GM18873 (cell line): ENCODE measurements around the gene CD151.

Source experiments
- ATAC-seq: cut with Tn5 transposase; IDR thresholded peaks from one replicate; pipeline ENCODE4 v1.9.1; 2021; ENCODE audit warnings: mild to moderate bottlenecking, moderate library complexity, moderate number of reproducible peaks; ENCODE audit not compliant: unreplicated experiment, low FRiP score

CD151 gene

GRCh38 chr11:841981-842369 lies 9.2 kb downstream of the CD151 start:
- ATAC-seq, result peak; percentile 6

DNA sequence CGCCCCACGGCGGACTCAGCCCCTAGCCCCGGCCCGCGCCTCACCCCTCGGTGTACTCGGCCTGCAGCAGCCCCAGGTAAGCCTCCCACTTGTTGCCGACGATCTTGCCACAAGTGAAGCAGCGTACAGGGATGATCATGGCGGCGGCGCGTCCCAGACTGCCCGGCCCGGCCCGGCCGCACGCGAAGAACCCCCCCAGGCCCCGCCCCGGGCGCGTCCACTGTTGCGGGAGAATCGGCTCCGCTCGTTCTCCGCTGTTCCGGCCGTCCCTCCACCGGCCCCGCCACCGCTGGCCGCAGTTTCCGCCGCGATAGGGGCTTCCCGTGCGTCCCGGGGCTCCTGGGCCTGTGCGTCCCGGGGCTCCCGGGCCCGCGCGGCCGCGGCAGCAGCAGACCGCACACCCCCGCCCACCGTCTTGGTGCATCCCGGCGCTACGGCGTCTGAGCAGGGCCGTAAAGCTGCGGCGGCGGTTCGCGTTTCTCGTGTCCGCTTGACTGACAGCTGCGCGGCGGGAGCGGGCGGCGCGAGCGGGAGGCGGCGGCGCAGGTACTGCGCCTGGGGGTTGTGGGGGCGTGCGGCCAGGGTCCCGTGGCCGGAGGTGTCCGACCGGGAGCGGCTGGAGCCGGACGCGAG lies 9.7 kb downstream of the CD151 start, which contains the start of the genes POLR2L and TSPAN4:
TSS of gene POLR2L (minus strand) at position 160 of the 633 bp plus-strand sequence. CDS start at position 139, 21 bp downstream.
TSS of gene TSPAN4 (plus strand) at position 483 of the 633 bp plus-strand sequence. CDS start 7,453 bp downstream, outside the sequence.
- ATAC-seq, result peak; percentile 49

- no peak for ATAC-seq
Measured at GRCh38 chr11:843086-843734, 10.5 kb downstream of the CD151 start.

DNA sequence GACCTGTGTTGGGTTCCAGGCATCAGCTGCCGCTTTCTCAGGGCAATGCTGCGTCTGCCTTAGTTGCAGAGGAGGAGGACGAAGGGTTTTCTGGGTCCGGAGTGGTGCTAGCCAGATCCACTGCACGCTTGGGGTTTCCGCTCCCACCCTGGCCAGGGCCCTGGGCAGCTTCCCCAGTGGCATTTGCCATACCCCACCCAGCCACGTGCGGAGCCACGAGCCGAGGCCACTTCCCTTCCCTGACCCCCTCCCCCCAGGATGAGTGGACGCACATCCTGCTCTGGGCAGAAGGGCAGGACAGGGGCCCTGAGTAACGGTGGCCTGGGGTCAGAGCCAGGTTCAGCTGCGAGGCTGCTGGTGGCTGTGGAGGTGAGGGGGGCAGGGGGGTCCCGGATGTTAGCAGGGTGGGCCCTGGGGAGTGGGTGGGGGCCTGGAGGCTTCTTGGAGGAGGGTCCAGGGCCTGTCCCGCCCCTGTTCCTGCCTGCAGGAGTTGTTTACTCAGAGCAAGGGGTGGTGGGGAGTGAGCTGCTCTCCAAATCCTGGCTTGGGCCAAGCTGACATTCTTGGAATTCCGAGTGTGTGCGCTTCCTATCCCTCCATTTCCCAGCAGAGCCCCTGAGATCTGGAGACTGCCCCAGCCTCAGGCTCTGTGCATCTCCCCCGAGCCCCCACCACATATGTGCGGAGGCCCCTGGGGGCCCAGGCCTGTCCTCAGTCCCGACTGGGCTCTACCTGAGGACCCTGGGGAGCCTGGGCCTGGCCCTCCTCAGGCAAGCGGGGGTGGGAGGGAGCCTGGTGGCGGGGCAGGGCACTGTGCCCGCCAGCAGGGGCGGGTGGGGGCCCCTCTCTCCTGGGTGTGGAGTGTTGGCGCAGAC lies 11.3 kb downstream of the CD151 start:
- no peak for ATAC-seq

- no peak for ATAC-seq
Measured at GRCh38 chr11:844693-845644, 12.2 kb downstream of the CD151 start.

DNA sequence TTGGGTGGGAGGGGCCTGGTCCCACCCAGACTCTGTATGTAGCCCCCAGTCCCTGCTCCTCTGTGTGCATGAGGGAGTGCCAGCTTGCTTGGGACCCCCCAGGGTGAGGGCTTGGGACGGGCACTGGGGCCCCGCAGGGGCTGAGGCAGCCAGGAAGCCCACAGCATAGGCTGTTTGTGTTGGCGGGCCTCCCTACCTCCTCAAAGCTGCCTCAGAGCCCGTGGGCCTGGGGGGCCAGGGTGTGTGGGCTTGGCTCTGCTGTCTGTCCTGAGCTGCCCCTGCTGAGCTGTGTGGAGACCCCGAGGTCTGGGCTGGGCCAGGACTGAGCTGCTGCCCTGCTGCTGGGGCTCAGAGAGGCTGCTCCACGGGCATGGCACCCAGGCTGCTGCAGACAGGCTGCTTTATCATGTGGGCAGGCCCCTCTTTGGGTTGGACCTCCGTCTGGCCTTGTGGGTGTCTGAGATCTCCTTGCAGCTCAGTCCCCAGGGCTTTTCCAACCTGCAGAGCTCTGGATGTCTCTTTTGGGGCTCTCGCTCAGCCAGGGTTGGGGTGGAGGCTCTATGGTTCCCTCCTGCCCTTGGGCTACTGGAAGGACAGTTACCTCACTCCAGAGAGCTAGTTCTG lies 13.2 kb downstream of the CD151 start:
- ATAC-seq, result no peak

DNA sequence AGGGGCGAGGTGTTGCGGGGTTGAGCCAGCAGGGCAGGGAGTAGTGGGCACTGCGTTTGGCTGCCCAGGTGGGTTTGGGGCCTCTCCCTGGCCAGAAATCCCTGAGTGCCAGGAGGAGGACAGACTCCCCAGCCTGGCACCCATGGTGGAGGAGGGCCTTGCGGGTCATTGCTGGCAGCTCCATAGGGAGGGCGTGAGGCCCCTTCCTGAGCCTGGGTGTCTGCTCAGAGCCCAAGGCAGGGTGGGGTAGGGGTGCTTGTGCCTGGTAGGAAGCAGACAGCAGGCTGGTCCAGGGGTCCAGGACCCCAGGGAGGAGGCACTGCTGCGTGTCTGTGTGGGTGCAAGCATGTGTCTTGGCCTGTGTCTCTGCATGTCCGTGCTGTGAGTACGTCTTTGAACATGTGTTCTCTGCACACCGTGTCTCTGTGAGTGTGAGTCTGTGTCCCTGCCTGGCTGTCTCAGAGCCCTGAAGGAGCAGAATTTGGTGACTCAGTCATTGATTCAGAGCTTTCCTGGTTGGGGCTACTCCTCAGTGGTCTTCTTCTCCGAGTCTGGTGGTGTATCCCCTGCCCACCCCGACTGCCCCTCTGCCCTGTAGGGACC lies 13.8 kb downstream of the CD151 start:
- no peak for ATAC-seq

- ATAC-seq, result no peak
Measured at GRCh38 chr11:847876-848275, 15.1 kb downstream of the CD151 start.

DNA sequence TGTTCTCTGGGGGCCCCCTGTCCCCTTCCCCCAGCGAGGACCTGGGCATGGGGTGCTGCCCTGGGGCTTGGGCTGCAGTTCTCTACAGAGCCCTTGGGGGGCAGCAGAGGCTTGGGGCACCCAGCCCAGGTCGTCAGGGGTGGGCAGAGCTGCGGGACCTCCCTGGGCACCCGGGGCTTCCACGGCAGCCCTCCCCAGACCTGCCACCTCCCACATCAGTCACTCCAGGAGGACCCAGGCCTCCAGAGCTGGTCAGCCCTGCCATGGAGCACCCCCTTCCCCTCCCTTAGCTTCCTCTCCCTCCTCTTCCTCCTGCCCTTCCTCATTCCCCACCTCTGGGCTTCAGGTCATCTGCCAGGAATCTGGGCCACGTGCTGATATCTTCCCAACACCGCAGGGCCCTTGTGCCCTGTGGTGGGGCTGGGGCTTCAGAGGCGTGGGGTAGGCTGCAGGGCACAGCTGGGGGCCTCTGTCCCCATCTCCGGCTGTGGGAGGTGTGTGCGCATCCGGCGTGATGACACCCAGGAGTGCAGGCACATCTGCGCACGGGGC lies 15.7 kb downstream of the CD151 start:
- no peak for ATAC-seq

GRCh38 chr11:849104-849824 lies 16.5 kb downstream of the CD151 start:
- no peak for ATAC-seq

DNA sequence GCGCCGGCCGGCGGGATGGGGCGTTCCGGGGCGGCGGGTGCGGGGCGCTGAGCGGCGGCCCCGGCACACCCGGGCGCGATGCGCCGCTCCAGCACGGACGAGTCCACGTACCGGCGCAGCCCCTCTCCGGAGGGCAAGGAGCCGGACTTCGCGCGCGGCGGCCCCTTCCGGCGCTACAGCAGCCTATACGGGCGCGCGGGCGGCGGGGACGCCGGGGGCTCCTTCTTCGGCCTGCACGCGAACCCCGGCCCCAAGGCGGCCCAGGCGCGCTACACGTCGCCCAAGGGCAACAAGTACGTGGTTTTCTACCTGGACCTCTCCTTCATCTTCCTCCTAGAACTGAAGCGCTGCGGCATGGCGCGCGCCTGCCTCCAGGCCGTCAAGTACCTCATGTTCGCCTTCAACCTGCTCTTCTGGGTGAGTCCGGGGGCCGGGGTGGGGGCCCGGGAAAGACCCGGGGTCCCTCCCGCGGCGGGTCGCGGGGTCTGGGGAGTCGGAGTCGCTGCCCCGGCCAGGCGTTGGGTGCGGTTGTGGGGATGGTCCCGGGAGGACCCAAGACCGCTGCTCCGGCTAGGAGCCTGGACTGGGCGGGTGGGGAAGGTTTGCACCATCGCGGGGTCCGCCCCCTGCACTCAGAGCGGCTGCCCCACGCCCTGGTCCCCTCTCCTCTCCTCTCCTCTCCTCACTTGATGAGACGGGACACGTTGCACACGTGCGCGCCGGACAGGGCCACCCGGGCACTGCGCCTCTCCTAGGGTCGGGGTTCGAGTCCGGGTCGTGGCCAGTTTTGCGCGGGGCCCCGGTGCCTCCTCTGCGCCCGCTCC lies 17.4 kb downstream of the CD151 start:
- ATAC-seq, result no peak

DNA sequence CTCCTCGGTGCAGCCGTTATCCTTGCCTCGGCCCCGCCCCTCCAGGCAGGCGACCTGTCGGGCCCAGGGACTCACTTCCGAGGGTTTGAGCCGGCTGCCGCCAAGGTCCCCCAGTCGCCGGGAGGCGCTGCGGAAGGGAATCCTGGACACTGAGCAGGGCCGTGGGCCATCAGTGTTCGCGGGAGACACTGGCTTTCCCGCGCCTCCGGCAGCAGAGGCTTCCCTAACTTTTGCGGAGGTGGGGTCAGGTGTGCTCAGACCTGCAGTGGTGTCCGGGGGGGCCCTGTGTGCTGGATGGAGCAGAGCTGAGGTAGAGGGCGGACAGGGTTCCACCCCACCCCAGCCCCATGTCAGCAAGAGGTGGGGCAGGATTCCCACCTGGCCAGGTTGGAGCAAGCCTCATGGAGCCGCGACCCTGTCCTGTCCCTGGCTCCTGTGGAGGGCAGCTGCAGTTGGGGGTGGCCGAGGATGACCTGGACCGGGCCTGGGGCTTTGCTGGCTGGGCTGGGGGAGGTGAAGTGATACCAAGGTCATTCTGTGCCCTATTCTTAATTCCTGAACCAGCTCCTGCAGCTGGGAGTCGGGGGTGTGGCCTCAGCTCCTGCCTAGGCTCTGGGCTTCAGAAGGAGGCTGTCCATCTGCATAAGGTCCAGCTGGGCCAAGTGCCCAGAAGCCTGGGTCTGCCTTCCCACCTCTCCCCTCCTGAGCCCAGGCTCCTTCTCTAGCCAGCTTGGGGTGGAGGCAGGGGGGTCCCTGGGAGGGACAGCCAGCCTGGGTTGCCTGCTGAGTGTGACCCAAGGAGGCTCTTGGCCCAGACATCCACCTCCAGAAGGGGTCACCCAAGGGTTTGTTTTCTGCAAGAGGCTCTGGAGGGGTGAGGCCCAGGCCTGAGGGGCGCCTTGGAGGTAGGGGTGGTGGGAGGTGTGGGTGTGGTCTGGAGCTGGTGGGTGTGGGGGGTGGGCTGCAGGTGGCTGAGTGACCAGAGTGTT lies 18.3 kb downstream of the CD151 start:
- ATAC-seq, result no peak

- ATAC-seq, result no peak
Measured at GRCh38 chr11:852762-853161, 20.0 kb downstream of the CD151 start.

- no peak for ATAC-seq
Measured at GRCh38 chr11:853682-854448, 21.1 kb downstream of the CD151 start.

- no peak for ATAC-seq
Measured at GRCh38 chr11:854601-855329, 22.0 kb downstream of the CD151 start.
